GM12864 (cell line): ENCODE data around the gene VAT1.
"Not testable (repeated sequence)": the region's sequence is repeated elsewhere in the genome, so short reads cannot be mapped to it uniquely, and the experiment has no call there.

Experiments used
- DNase-seq: peaks from one replicate; pipeline ENCODE4 v3.0.0-alpha.2; 2011; ENCODE audit warnings: low read depth
- H3K4me3 ChIP-seq: 2 replicates; pipeline ENCODE4 v1.5.1; 2011; ENCODE audit warnings: mild to moderate bottlenecking, low read depth, low read length, control low read depth
- CTCF ChIP-seq: IDR thresholded peaks from 2 replicates; pipeline ENCODE4 v1.5.1; 2011; ENCODE audit warnings: low read depth, mild to moderate bottlenecking, moderate library complexity, low read length, control low read depth, inconsistent platforms; ENCODE audit errors: missing control alignments

VAT1 gene

GRCh38 chr17:43014020-43014648, 8.1 kb downstream of the VAT1 start:
- no peak overlapping the region for H3K4me3 ChIP-seq
- TF ChIP-seq CTCF, result no peak
- DNase-seq, result no peak

- TF ChIP-seq CTCF, result no peak
- H3K4me3 ChIP-seq, result no peak overlapping the region
- DNase-seq, result no peak
Measured at GRCh38 chr17:43013296-43013695, 8.9 kb downstream of the VAT1 start.

- no peak overlapping the region for H3K4me3 ChIP-seq
- no peak for DNase-seq
- no peak for TF ChIP-seq CTCF
Measured at GRCh38 chr17:43011728-43012472, 10.3 kb downstream of the VAT1 start.

- no peak for TF ChIP-seq CTCF
- no peak for DNase-seq
- no peak overlapping the region for H3K4me3 ChIP-seq
Measured at GRCh38 chr17:43010667-43011308, 11.4 kb downstream of the VAT1 start.

GRCh38 chr17:43006639-43007551, 15.3 kb downstream of the VAT1 start, which contains the start of gene IFI35:
TSS of gene IFI35 (plus strand) at chr17:43006784. CDS start at chr17:43006948, 164 bp downstream.
- TF ChIP-seq CTCF, result peak; percentile 41
- peak; percentile 83 for DNase-seq
- H3K4me3 ChIP-seq, result peak within 1 kb of the TSS; percentile 79

- TF ChIP-seq CTCF, result no peak
- H3K4me3 ChIP-seq, result no peak overlapping the region
- no peak for DNase-seq
Measured at GRCh38 chr17:43003542-43004172, 18.5 kb downstream of the VAT1 start.

GRCh38 chr17:43000894-43001293, 21.3 kb downstream of the VAT1 start:
- not testable (repeated sequence) for H3K4me3 ChIP-seq, DNase-seq
